CD14-positive monocyte (primary cell): ENCODE data around the gene PLA2G2E. TPM values are rescaled to one million over a fixed set of nuclear protein-coding genes. Genes with fewer than 3 reads are reported as not detected.

Experiments
- DNase-seq, 3 donors: peaks; one replicate each; pipeline ENCODE4 v3.0.0-alpha.2; 2011 to 2022
- H2AFZ ChIP-seq: 2 replicates; pipeline ENCODE4 v1.6.0; 2012; ENCODE audit warnings: mild to moderate bottlenecking, low read depth, low read length, inconsistent platforms; ENCODE audit not compliant: insufficient read depth, poor library complexity, severe bottlenecking
- H3K27ac ChIP-seq, 2 donors: 1 replicate in 1 of 2; 2 replicates in 1 of 2; pipeline ENCODE4 v1.5.1; 2012 to 2013; ENCODE audit warnings: low read length in 2 of 2, control low read depth in 1 of 2, inconsistent platforms in 1 of 2, low read depth in 1 of 2, mild to moderate bottlenecking in 1 of 2
- H3K27me3 ChIP-seq, 2 donors: one replicate each; pipeline versions ENCODE4 v1.6.0 to v1.6.1; 2011 to 2013; ENCODE audit warnings: low read length in 2 of 2; ENCODE audit not compliant: control insufficient read depth in 2 of 2, insufficient read depth in 2 of 2
- H3K36me3 ChIP-seq, 2 donors: replicated peaks in 1 of 2; 1 replicate in 1 of 2; 2 replicates in 1 of 2; pipeline versions ENCODE4 v1.5.1 to v1.6.1; 2012 to 2013; ENCODE audit warnings: low read length in 2 of 2, control low read depth in 1 of 2, inconsistent platforms in 1 of 2, mild to moderate bottlenecking in 1 of 2; ENCODE audit not compliant: insufficient read depth in 2 of 2, control insufficient read depth in 1 of 2
- H3K4me1 ChIP-seq, 2 donors: 1 replicate in 1 of 2; 2 replicates in 1 of 2; pipeline versions ENCODE4 v1.5.1 to v1.6.1; 2012 to 2013; ENCODE audit warnings: low read length in 2 of 2, control low read depth in 1 of 2, inconsistent platforms in 1 of 2, mild to moderate bottlenecking in 1 of 2, moderate library complexity in 1 of 2; ENCODE audit not compliant: insufficient read depth in 2 of 2, control insufficient read depth in 1 of 2
- H3K4me2 ChIP-seq: replicated peaks from 2 replicates; pipeline ENCODE3; 2012; ENCODE audit warnings: low read length, moderate library complexity, mild to moderate bottlenecking; ENCODE audit not compliant: poor library complexity, severe bottlenecking; ENCODE audit errors: extremely low read depth
- H3K4me3 ChIP-seq, 3 experiments: fragments of 200-600 bp in 1 of 3; sonication (generic) in 1 of 3; replicated peaks in 1 of 3; 1 replicate in 2 of 3; 2 replicates in 1 of 3; pipeline ENCODE4 v1.5.1; 2011 to 2013; ENCODE audit warnings: low read length in 3 of 3, mild to moderate bottlenecking in 3 of 3, control low read depth in 2 of 3, low read depth in 2 of 3, inconsistent platforms in 1 of 3, moderate library complexity in 1 of 3
- H3K79me2 ChIP-seq: 2 replicates; pipeline ENCODE4 v1.6.0; 2012; ENCODE audit warnings: mild to moderate bottlenecking, control low read depth, inconsistent platforms, low read length, moderate library complexity; ENCODE audit not compliant: insufficient read depth
- H3K9ac ChIP-seq: 2 replicates; pipeline ENCODE4 v1.6.0; 2017; ENCODE audit warnings: low read length, mild to moderate bottlenecking; ENCODE audit not compliant: insufficient read depth, poor library complexity, severe bottlenecking
- H3K9me3 ChIP-seq, 2 donors: replicated peaks in 1 of 2; 1 replicate in 1 of 2; 2 replicates in 1 of 2; pipeline versions ENCODE4 v1.5.1 to v1.6.1; 2012 to 2013; ENCODE audit warnings: low read length in 2 of 2, control low read depth in 1 of 2; ENCODE audit not compliant: control insufficient read depth in 1 of 2, insufficient read depth in 1 of 2
- H4K20me1 ChIP-seq: 2 replicates; pipeline ENCODE4 v1.6.0; 2012; ENCODE audit warnings: mild to moderate bottlenecking, low read length, control low read depth, moderate library complexity; ENCODE audit not compliant: insufficient read depth
- H3K27ac Mint-ChIP-seq, 7 donors: one replicate each; pipeline ENCODE4 v1.8.0; 2020; ENCODE audit warnings: mild to moderate bottlenecking in 7 of 7, mixed read lengths in 7 of 7, moderate library complexity in 6 of 7, inconsistent platforms in 2 of 7
- H3K27me3 Mint-ChIP-seq, 3 donors: one replicate each; pipeline ENCODE4 v1.8.0; 2021 to 2022; ENCODE audit warnings: low read depth in 3 of 3, mild to moderate bottlenecking in 3 of 3, mixed read lengths in 3 of 3, moderate library complexity in 3 of 3, inconsistent platforms in 1 of 3
- H3K36me3 Mint-ChIP-seq, 2 donors: one replicate each; pipeline ENCODE4 v1.8.0; 2020; ENCODE audit warnings: mixed read lengths in 2 of 2, inconsistent platforms in 1 of 2, mild to moderate bottlenecking in 1 of 2
- H3K4me1 Mint-ChIP-seq: one replicate; pipeline ENCODE4 v1.8.0; 2020; ENCODE audit warnings: mild to moderate bottlenecking, mixed read lengths
- H3K4me3 Mint-ChIP-seq, 2 donors: one replicate each; pipeline ENCODE4 v1.8.0; 2020; ENCODE audit warnings: mild to moderate bottlenecking in 2 of 2, mixed read lengths in 2 of 2, moderate library complexity in 1 of 2
- H3K9me3 Mint-ChIP-seq, 7 donors: one replicate each; pipeline ENCODE4 v1.8.0; 2020 to 2022; ENCODE audit warnings: mixed read lengths in 7 of 7, mild to moderate bottlenecking in 6 of 7, moderate library complexity in 6 of 7, inconsistent platforms in 2 of 7
- CTCF ChIP-seq: fragments of 200-600 bp; IDR thresholded peaks from one replicate; pipeline ENCODE4 v1.8.0; 2022; ENCODE audit warnings: antibody characterized with exemption, mild to moderate bottlenecking
- WGBS: methylation state at CpG from one replicate; pipeline ENCODE4 v1.1.5; 2013; ENCODE audit warnings: missing lambda C conversion rate; ENCODE audit not compliant: insufficient coverage; 5-methylcytosine and 5-hydroxymethylcytosine counted together
- intact Hi-C, 2 donors: fragments of 100-400 bp; cut with micrococcal nuclease; formaldehyde crosslinking; loops; one replicate each; pipeline versions ENCODE4 v1.15.0 to v1.15.1; 2023
- polyA plus RNA-seq, 3 donors: library from polyadenylated mRNA; depleted of rRNA in 1 of 3; unstranded in 2 of 3; stranded (reverse) in 1 of 3; fragments of 300-500 nt in 2 of 3; fragments of >200 nt in 1 of 3; fragmentation: Illumina TruSeq in 2 of 3; gene quantifications; 1 replicate in 2 of 3; 2 replicates in 1 of 3; pipeline ENCODE4 v1.2.3, GENCODE V29; 2012 to 2021

Gene PLA2G2E
- polyA plus RNA-seq, 3 donors = not detected

GRCh38 chr1:19893687-19894086 is 29.7 kb downstream of the PLA2G2E start:
- no peak overlapping the region for H3K4me3 Mint-ChIP-seq
- no peak overlapping the region for H3K9ac ChIP-seq
- H3K79me2 ChIP-seq = no peaks in the 10 kb centered on the region
- TF ChIP-seq CTCF = no peak
- H3K9me3 Mint-ChIP-seq = no peaks in the 10 kb centered on the region
- peaks cover 48 to 85% of the 10 kb centered on the region in 2 donors for H3K36me3 ChIP-seq
- 100% methylated on average over 3 of the region's 3 CpGs for WGBS
- no peaks in the 10 kb centered on the region for H3K9me3 ChIP-seq
- H4K20me1 ChIP-seq = peaks cover 4% of the 10 kb centered on the region
- H3K27ac ChIP-seq = no peak overlapping the region
- H3K4me3 ChIP-seq = no peak overlapping the region
- no peaks in the 10 kb centered on the region for H3K4me1 ChIP-seq
- H3K4me2 ChIP-seq = no peak overlapping the region
- H2AFZ ChIP-seq = no peak overlapping the region
- peaks cover 7% of the 10 kb centered on the region for H3K4me1 Mint-ChIP-seq
- H3K27ac Mint-ChIP-seq = peak overlapping the region in 1 of 7 donors; percentile 84
- H3K27me3 ChIP-seq = no peaks in the 10 kb centered on the region
- intact Hi-C loops = no loop called here
- DNase-seq = no peak
- peaks cover 57 to 58% of the 10 kb centered on the region in 2 donors for H3K36me3 Mint-ChIP-seq
- H3K27me3 Mint-ChIP-seq = no peaks in the 10 kb centered on the region

- peaks cover 56 to 58% of the 10 kb centered on the region in 2 donors for H3K36me3 Mint-ChIP-seq
These were observed 30.7 kb downstream of the PLA2G2E start for GRCh38 chr1:19892628-19893168.

More at GRCh38 chr1:19892628-19893168, 30.7 kb downstream of the PLA2G2E start:
- Histone ChIP-seq H3K36me3 (peaks cover 47 to 80% of the 10 kb centered on the region in 2 donors), H3K4me2 (no peak overlapping the region), H3K4me3 (no peak overlapping the region), H3K27me3 (no peaks in the 10 kb centered on the region), H3K79me2 (peaks cover 8% of the 10 kb centered on the region), H3K27ac (no peak overlapping the region), H4K20me1 (peaks cover 8% of the 10 kb centered on the region), H2AFZ (no peak overlapping the region), H3K9ac (no peak overlapping the region), H3K9me3 (no peaks in the 10 kb centered on the region), H3K4me1 (no peaks in the 10 kb centered on the region)
- no peak overlapping the region for H3K4me3 Mint-ChIP-seq
- no peaks in the 10 kb centered on the region for H3K9me3 Mint-ChIP-seq
- TF ChIP-seq CTCF = no peak
- peak overlapping the region in 1 of 7 donors; percentile 39 for H3K27ac Mint-ChIP-seq
- H3K27me3 Mint-ChIP-seq = no peaks in the 10 kb centered on the region
- WGBS = 100% methylated on average over 2 of the region's 6 CpGs
- DNase-seq = no peak
- intact Hi-C loops = no loop called here
- H3K4me1 Mint-ChIP-seq = peaks cover 7% of the 10 kb centered on the region
